ENCODE measurements around the gene ATG9A.

DNA sequence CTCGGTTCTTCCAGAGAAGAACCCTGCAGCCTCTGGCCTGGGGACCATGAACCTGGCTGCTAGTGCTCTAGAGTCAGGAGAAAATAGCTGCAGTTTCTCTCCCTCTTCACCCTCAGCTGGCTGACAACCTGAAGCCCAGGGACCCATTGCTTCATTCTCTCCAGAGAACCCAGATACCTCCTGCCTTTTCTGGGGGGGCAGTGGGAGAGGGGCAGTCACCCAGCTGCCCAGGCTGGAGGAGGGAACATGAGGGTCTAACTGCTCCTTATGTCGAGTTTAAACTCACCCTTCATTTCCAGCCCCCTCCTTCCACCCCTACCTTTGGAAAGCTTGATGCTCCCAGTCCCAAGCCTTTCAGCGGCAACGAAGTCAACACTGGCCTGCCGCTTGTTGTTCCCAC is 30.5 kb downstream of the ATG9A start:
- TF ChIP-seq POLR2A (IDR thresholded peaks at IDR 0.05; ENCODE audit: low read depth, low read length) (no peak), TAF1 (IDR thresholded peaks at IDR 0.05; ENCODE audit: low read depth, low read length) (no peak), POLR2AphosphoS5 (IDR thresholded peaks at IDR 0.05; ENCODE audit: low read depth, low read length) (no peak), PAX5 (IDR thresholded peaks at IDR 0.05; ENCODE audit: insufficient read depth, low read length, severe bottlenecking) (no peak), POU2F2 (IDR thresholded peaks at IDR 0.05; ENCODE audit: low read depth, low read length) (no peak), SPI1 (IDR thresholded peaks at IDR 0.05; ENCODE audit: low read depth, low read length) (no peak)

All from GM12891 (cell line).